Measurements from ENCODE around the gene LHFPL4.

LHFPL4 gene

DNA sequence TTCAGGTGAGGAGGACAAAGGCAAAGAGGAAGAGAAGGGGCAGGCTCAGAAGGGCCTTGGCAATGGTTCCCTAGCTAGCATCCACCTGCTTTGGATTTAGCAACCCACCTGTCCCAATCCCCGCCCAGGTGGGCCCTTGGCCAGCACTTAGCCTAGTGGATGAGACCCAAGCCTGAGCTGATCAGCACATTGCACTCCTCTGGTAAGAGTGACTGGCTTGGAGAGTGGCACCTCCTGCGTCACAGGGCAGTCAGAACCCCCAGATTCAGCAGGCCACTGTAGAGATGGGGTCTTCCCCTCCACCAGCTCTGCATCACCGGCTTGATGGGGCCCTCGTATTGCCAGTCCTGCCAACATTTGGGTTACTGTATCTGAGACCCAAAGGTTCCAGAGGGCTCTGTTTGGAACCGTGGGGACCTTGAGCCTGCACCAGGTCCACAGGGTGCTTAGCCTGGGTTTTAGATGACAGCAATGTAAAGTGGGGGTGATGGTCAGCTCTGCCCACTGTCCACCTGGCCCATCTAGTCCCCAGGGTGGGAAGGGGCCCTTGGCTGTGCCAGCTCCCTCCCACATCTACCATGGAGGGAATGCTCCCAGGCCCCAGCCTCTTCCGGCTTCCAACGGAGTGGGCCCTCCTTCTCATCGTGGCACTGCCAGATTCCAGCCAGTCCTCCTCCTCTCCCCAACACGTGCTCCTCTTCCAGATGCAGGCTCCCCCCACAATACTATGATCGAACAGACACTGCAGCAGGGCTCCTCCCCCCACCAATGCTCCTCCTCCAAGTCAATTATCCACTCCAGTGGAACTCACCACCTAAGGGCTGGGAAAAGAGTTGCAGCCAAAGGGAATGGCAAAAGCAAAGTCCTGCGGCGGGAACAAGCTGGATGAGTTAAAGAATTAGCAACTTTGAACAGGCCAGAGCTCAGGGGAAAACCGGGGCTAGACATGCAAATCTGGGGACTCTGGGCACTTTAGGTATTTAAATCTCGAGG lies 45.7 kb downstream of the LHFPL4 start:
- no peak for ATAC-seq
- TF ChIP-seq ARNTL (CRISPR knock-in tag; IDR thresholded peaks at IDR 0.05; ENCODE audit: borderline replicate concordance, low read depth): no peak
- no peak for TF ChIP-seq CSDC2 (CRISPR knock-in tag; IDR thresholded peaks at IDR 0.05)
- no peak for TF ChIP-seq POU6F1 (CRISPR knock-in tag; IDR thresholded peaks at IDR 0.05; ENCODE audit: borderline replicate concordance, low read depth)
- no peak for TF ChIP-seq BACH2 (CRISPR knock-in tag; IDR thresholded peaks at IDR 0.05; ENCODE audit: borderline replicate concordance)
- TF ChIP-seq GLIS3 (CRISPR knock-in tag; IDR thresholded peaks at IDR 0.05): no peak
- TF ChIP-seq ZNF565 (CRISPR knock-in tag; conservative IDR thresholded peaks at IDR 0.05; ENCODE audit: low read depth): no peak
- no peak for TF ChIP-seq CSRNP3 (CRISPR knock-in tag; IDR thresholded peaks at IDR 0.05)
- TF ChIP-seq CREB5 (CRISPR knock-in tag; IDR thresholded peaks at IDR 0.05; ENCODE audit: low read depth): no peak
- TF ChIP-seq TSHZ2 (CRISPR knock-in tag; IDR thresholded peaks at IDR 0.05): no peak
- TF ChIP-seq ESRRG (CRISPR knock-in tag; IDR thresholded peaks at IDR 0.05): no peak

- TF ChIP-seq CSDC2 (CRISPR knock-in tag; IDR thresholded peaks at IDR 0.05) (no peak), TSHZ2 (CRISPR knock-in tag; IDR thresholded peaks at IDR 0.05) (no peak), ISL1 (CRISPR knock-in tag; IDR thresholded peaks at IDR 0.05) (no peak), ZNF8 (CRISPR knock-in tag; IDR thresholded peaks at IDR 0.05) (no peak), RARB (CRISPR knock-in tag; IDR thresholded peaks at IDR 0.05) (no peak), TCF4 (CRISPR knock-in tag; IDR thresholded peaks at IDR 0.05; ENCODE audit: borderline replicate concordance) (no peak), GLIS3 (CRISPR knock-in tag; IDR thresholded peaks at IDR 0.05) (no peak), ZFP30 (CRISPR knock-in tag; IDR thresholded peaks at IDR 0.05) (no peak), CREB5 (CRISPR knock-in tag; IDR thresholded peaks at IDR 0.05; ENCODE audit: low read depth) (no peak), ZFP3 (CRISPR knock-in tag; IDR thresholded peaks at IDR 0.05) (no peak), ZC3H10 (CRISPR knock-in tag; IDR thresholded peaks at IDR 0.05) (no peak)
- ATAC-seq: peak; percentile 69
Observed at GRCh38 chr3:9503283-9503682, 50.3 kb downstream of the LHFPL4 start.

All from SK-N-SH treated with all-trans-retinoic acid at 6 μM for 48 hours (cell line).